Renal cortical epithelial cell (primary cell): ENCODE measurements around the gene SEC23A. TPM values are rescaled to one million over a fixed set of nuclear protein-coding genes. Genes with fewer than 3 reads are reported as not detected.
A peak's percentile ranks its signal among the peaks of the same experiment; 100 is the strongest.
"Not testable (repeated sequence)": the region's sequence is repeated elsewhere in the genome, so short reads cannot be mapped to it uniquely, and the experiment has no call there.

Source experiments
- DNase-seq: peaks from one replicate; pipeline ENCODE4 v3.0.0-alpha.2; 2011; ENCODE audit warnings: low read depth
- total RNA-seq: library from RNA; depleted of rRNA; stranded (reverse); fragments of >200 nt; gene quantifications from 2 replicates; pipeline ENCODE4 v1.2.3, GENCODE V29; 2014

Gene SEC23A
- total RNA-seq = 206 and 564 TPM in 2 replicates

DNA sequence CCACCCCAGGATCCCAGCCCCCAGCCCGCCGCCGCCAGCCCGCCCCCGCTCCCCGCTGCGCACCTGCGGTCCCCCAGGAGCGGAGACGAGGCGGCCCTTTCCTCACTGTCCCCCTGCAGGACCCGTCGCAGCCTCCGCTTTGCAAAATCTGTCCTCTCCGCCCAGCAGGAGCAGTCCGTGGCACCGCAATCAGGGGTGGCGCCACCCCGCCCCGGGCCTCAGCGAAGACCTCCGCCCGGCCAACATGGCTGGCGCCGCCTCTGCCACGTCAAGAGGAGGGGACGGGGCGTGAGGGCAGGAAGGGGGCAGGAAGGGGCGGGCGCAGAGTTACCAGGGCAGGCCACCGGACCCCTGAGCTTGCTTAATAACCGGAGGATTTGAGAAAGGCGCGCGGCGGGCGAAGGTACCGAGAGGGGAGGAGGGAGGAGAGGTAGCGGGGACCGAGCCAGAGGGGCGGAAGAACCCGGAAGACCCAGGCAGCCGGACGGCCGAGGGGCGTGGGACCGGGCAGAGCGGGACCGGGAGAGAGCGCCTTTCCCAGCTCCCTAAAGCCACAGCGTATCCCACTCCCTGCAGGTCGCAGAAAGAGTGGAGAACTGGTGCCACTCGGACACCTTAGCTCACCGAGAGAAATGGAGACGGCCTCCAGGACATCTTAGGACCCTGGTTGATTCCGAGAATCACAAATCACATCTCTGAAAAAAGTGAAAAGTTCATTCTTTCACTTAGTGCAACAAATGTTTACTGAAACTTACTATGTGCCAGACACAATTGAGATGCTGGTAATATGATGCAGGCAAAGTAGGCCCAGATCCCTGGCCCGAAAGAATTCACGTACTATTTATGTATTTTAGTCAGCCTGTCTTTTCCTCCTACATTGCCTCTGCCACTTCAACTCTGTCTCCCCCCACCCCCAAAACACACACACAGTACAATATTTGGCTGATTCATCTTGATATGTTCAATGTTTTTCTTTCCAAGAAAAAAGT lies at the start of gene SEC23A:
Gene SEC23A (minus strand): TSS at position 267 of the 989 bp plus-strand sequence. CDS start 7,117 bp downstream, outside the sequence.
- peak; percentile 68 for DNase-seq

DNA sequence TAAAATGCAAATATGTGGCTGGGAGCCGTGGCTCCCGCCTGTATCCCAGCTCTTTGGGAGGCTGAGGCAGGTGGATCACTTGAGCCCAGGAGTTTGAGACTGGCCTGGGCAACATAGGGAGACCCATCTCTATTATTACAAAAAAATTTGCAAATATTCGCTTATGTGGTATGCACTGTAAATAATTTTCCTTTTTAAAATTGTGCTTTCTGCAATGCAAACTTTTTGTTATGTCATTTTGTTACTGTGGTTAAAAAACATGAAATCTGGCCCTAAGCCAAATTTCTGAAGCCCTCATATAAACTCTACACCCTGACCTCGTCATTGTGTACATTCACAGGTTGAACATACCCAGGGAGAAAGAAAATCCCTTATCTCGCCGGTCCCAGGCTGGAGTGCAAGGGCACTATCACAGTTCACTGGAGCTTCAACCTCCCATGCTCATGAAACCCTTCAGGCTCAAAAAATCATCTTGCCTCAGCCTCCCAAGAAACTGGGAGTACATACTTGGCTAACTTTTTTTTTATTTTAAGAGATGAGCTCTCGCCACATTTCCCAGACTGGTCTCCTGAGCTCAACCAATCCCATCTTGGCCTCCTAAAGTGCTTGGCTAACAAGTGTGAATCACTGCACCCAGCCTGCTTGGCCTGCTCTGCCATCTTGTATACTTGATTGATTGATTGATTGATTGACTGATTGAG lies 42.4 kb upstream of the SEC23A start:
- no peak for DNase-seq

DNA sequence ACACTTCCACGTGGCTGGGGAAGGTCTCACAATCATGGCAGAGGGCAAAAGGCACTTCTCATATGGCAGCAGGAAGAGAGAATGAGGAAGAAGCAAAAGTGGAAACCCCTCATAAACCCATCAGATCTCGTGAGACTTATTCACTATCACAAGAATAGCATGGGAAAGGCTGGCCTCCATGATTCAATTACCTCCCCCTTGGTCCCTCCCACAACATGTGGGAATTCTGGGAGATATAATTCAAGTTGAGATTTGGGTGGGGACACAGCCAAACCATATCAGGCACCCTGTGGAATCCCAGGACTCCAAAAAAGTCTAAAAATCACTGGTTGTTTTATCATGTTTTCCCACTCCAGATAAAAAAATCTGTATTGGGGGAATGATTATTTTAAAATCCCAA lies 40.2 kb upstream of the SEC23A start:
- not testable (repeated sequence) for DNase-seq

DNA sequence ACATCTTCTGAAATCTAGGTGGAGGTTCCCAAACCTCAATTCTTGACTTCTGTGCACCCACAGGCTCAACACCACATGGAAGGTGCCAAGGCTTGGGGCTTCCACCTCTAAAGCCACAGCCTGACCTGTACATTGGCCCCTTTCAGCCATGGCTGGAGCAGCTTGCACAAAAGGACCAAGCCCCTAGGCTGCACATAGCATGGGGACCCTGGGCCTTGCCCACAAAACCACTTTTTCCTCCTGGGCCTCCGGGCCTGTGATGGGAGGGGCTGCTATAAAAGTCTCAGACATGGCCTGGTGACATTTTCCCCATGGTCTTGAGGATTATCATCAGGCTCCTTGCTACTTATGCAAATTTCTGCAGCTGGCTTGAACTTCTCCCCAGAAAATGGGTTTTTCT lies 38.6 kb upstream of the SEC23A start:
- DNase-seq = not testable (repeated sequence)

DNA sequence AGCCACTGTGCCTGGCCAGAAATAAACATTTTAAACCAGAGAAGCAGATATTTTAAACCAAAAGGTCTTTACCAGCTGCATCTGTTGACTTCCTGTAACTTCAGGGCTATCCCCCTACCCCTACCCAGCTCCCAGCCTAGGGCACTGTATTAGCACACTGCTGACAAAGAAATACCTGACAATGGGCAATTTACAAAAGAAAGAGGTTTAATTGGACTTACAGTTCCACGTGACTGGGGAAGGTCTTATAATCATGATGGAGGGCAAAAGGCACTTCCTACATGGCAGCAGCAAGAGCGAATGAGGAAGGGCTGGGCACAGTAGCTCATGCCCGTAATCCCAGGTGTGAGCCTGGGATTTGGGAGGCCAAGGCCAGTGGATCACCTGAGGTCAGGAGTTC lies 37.1 kb upstream of the SEC23A start:
- no peak for DNase-seq

DNA sequence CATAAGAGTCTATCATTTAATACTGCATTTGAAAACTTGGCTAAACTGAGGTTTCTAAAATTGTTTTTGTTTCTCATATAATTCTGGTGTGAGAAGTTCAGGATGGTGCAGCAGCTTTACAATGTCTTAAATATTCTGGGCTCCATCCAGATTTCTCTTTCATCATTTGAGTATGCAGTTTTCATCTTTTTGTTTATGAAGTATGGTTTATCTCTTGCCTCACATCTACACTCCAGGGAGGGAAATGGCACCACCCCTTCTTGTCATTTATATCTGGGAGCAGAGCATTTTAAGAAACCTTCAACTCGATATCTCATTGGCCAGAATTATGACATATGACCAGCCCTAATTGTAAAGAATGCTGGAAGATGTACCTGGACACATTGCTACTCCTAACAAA lies 35.4 kb upstream of the SEC23A start:
- DNase-seq = no peak

DNA sequence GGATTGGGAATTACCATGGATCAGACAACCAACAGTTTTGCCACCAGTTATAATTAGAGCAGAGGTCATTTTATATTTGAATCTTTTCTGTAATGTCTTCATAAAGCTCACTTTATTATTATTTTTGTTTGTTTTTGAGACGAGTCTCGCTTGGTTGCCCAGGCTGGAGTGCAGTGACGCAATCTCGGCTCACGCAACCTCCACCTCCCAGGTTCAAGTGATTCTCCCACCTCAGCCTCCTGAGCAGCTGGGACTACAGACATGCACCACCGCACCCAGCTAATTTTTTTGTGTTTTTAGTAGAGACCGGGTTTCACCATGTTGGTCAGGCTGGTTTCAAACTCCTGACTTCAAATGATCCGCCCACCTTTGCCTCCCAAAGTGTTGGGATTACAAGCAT lies 34.8 kb upstream of the SEC23A start:
- not testable (repeated sequence) for DNase-seq

DNA sequence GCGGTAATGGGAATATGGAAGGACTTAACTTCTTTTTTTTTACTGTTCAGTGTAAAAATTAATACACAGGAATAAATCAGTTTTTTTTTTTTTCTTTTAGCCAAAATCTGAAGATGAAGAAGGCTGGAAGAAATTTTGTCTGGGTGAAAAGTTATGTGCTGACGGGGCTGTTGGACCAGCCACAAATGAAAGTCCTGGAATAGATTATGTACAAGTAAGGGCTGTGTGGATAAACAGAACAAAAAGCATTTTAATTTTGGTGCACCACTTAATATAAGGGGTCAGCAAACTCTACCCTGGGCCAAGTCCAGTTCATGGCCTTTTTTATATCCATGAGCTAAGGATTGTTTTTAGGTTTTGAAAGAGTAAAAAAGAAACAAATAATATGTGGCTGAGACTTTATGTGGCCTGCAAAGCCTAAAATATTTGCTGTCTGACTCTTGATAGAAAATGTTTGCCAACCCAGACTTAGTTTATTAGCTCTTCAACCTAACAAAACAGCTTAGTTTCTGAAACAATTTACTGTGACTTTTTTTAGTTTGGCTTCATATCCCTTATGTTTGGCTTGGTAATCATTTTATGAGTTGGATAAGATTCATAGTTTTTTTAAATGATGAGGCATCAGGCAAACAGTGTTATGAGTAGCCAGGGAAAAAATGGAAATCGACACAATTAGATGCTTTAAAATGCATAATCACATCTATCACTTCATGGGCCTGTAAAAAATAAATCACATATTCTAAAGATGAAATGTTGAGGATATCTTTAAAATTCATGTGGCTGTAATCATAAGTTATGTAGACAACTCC lies 19.5 kb upstream of the SEC23A start:
- no peak for DNase-seq

DNA sequence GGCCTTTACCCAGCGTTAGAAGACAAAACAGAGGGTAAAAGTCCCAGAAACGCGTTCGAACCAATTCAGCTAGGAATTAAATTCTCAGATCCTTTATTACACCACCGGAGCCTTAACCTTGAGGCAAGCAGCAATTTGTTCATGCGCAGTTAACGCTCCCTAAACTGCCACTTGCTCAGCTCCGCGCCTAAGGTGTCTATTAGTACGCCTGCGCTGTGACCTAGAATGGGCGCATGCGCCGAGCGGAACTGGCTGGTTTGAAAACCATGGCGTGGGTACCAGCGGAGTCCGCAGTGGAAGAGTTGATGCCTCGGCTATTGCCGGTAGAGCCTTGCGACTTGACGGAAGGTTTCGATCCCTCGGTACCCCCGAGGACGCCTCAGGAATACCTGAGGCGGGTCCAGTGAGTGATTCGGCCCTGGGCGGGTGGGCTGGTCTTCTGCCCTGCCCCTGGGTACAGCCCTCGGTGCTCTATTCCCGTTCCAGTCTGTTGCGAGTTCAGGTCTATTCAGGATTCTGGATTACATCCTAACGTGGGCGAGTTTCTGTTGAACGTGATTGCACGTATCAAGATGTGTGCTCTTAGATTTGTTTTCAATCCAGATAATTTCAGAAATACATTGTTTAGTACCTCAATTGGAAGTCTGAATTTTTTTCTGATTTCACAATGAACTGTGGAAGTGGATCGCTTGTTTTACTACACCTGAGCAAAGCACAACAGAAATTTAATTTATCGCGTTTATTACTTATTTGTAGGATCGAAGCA lies 11.2 kb upstream of the SEC23A start, which contains the start of gene GEMIN2:
Gene GEMIN2 (plus strand): TSS at position 251 of the 766 bp plus-strand sequence. CDS start 16 bp downstream, at position 267.
- DNase-seq = peak; percentile 93

DNA sequence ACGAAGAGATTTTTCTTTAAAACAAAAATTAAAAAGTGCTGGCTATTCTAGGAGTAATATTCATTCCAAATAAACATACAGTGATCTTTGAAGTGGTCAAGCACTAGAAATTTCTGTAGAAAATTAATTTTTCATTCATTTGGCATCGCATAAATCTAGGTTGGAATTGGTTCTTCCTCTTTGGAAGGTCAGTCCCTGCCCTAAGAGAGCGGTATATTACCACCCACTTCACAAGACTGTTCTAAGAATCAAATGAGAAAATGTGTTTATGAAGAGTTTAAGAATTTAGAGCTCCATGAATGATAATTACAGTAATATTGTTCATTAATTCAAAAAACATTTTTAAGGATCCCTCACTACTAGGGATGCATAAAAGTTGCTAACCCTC lies 10.6 kb upstream of the SEC23A start:
- DNase-seq = no peak

DNA sequence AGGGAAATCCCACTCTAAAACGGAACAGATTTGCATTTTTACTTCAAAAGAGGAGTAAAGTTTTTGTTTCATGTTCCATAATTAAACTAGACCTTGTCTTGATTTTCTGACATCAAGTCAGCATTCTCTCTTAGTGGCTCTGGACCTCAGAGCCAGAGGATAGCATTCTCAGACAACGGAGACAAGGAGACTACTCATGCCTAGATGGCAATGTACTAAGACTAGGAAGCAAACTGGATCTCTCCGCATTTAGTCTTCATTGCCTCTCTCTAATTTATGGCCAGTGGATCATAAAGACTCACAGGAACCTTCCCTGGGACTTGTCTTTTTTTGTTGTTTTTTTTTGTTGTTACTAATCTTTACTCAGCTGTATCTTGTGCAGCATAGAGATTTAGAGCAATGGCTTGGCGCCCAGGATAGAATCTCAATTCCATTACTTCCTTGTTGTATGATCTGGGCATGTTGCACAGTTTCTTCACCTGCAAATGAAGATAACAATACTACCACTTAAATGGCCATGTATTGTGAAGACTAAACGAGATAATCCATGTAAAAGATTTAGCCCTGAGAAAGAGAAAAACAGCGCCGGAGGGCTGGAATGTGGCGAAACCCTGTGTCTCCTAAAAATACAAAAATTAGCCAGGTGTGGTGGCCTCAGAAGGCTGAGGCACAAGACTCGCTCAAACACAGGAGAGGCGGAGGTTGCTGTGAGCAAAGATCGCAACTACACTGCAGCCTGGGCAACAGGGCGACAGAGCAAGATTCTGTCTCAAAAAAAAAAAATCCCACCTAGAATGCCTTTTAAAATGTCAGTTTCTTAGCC lies 7.1 kb upstream of the SEC23A start:
- DNase-seq = no peak

DNA sequence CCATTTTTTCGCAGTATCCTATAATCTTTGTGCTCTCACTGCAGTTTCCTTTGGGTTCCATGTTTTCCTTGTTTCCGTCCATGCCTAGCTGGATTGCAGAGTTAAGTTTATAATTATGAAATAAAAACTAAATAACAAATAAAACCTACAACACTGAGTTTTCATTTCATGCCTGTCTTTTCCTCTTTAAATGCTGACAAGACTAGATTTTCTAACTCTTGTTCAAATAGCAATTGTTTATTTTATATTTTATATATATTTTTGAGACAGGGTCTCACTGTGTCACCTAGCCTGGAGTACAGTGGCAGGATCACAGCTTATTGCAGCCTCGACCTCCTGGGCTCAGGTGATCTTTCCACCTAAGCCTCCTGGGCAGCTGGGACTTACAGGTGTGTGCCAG lies 5.8 kb upstream of the SEC23A start:
- DNase-seq = no peak

DNA sequence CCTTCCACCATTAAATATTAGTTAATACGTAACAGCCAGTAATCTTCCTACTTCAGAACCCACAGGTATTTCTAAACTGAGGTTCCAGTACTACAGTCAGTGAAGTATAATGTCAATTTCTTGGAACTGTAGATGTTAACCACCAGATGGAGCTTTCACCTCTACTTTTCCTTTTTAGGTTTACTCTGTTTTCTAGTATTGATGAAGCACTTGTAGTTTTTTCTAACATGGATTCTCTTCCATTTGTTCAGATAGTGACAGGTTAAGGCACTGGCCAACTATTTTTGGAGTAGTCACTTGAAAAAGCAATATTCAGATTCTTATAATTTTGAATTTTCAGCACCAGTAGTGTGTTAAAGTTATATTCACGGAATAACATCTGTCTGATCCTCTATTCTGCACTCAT lies 4.6 kb upstream of the SEC23A start:
- DNase-seq = peak; percentile 69

DNA sequence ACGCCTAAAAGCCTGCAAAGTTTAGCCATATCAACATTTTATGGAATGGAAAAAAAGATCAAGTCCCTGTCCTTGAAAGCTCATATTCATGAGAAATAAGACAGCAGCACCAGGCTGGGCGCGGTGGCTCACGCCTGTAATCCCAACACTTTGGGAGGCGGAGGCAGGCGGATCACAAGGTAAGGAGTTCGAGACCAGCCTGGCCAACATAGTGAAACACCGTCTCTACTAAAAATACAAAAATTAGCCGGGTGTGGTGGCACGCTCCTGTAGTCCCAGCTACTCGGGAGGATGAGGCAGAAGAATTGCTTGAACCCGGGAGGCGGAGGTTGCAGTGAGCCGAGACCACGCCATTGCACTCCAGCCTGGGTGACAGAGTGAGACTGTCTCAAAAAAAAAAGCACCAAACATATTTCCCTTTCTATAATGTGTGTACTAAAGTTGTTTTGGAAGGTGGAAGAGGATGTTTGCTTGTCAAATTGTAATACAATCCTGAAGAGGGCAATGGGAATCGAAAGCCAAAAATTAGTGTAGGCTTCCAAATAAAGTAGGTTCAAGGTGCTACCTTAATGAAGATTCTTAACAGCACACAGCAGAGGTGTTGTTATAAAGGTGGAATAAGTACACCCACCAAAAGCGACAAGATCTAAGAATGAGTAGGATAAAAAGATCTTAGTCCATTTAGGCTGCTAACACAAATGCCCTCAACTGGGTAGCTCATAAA lies 1.2 kb upstream of the SEC23A start:
- not testable (repeated sequence) for DNase-seq

DNA sequence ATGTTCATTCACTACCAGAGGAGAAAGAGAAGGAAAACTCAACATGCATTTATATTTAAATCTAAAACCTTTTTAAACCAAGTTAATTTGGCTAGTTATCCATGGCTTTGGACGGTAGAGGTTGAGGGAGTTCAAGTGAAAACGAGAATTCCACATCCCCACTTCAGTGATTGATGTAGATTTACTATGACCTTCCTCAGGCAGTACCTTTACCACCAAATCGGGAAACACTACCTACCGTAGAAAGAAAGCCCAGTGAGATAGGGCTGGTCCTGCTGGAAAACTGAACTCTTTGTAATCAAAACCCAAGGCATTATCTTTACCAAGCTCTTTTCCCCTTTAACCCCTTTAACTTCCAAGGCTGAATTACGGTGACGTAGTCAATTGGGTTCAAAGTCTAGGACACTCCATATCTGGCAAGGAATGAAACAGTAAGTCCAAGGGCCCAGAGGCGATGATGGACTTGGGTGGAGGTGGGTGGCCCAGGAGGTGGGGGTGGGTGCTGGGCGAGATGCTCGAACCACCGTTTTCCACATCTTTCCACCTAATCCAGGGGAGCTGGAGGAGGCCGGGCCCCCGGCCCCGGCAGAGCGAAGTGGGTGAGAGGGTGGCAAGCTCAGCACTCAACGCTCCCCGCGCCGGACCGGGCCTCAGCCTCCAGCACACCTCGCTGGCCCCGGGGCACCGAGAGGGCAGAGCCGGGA lies 618 bp downstream of the SEC23A start:
- DNase-seq = peak; percentile 57

DNA sequence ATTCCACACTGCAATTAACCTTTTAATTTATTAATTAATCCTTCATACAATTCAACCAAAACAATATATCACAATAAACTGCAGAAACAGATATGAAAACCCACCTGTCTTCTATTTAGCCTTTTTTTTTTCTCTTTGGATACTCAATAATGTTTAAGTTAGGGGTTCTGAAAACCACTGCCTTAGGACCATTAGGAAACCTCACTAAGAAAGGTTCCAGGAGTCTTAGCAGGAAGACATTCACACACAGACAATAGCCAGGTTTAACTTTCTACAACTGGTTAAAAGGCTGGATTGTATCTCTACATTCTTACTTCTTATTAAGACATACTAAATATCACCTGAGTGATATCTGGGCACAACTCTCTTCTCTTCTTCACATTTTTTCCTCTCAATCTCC lies 3.3 kb downstream of the SEC23A start:
- no peak for DNase-seq

DNA sequence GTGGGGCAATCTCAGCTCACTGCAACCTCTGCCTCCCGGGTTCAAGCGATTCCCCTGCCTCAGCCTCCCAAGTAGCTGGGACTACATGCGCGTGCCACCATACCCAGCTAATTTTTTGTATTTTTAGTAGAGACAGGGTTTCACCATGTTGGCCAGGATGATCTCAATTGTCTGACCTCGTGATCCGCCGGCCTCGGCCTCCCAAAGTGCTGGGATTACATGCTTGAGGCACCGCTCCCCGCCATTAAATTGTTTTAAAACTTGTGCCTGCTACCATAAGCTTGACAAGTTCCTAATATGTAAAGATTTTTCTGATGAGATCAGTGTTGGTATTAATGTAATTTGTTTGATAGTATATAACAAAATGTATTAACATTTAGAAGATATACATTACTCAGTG lies 3.8 kb downstream of the SEC23A start:
- not testable (repeated sequence) for DNase-seq

DNA sequence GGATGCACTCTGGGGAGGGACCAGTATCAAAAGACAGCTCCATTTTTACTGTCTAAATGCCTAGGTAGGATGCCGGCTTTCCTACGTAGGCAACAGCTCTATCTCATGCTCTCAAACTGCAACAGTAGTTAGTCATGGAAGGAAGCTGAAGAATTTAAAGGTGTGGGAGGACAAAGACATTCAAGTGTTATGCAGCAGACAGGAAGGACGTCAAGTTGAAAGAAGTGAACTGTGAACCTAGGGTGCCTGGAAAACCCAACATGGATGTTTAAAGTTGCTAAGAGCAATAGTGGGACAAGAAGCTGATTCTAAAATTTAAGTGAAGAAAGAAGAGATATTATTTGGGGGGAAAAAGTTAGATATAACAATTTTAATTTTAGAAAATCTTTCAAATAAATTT lies 5.9 kb downstream of the SEC23A start:
- DNase-seq = peak; percentile 85

DNA sequence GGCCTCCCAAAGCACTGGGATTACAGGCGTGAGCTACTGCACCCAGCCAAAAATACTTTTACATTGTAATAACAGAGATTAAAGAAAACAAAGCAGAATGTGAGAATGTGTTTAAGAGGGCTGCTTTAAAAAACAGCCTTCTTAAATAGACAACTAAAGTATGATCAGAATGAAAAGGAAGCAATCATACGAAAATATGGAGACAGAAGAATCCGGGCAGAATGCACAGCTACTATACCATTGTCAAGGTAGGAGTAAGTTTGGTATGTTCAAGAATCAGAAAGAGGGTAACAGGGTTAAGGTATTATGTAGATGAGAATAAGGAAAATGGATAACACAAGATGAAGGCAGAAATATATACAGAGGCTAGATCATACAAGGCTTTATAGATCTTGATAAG lies 8.5 kb downstream of the SEC23A start:
- no peak for DNase-seq
